COLO829 (cell line): ENCODE data around the gene ZSCAN1.
"Not testable (repeated sequence)": the region's sequence is repeated elsewhere in the genome, so short reads cannot be mapped to it uniquely, and the experiment has no call there.

ENCODE experiments used
- DNase-seq: peaks from one replicate; pipeline ENCODE4 v3.0.0; 2012; ENCODE audit warnings: low spot score

Gene ZSCAN1, protein sequence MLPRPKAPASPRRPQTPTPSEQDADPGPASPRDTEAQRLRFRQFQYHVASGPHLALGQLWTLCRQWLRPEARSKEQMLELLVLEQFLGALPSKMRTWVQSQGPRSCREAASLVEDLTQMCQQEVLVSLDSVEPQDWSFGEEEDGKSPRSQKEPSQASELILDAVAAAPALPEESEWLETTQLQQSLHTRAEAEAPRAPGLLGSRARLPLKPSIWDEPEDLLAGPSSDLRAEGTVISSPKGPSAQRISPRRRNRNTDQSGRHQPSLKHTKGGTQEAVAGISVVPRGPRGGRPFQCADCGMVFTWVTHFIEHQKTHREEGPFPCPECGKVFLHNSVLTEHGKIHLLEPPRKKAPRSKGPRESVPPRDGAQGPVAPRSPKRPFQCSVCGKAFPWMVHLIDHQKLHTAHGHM

DNA sequence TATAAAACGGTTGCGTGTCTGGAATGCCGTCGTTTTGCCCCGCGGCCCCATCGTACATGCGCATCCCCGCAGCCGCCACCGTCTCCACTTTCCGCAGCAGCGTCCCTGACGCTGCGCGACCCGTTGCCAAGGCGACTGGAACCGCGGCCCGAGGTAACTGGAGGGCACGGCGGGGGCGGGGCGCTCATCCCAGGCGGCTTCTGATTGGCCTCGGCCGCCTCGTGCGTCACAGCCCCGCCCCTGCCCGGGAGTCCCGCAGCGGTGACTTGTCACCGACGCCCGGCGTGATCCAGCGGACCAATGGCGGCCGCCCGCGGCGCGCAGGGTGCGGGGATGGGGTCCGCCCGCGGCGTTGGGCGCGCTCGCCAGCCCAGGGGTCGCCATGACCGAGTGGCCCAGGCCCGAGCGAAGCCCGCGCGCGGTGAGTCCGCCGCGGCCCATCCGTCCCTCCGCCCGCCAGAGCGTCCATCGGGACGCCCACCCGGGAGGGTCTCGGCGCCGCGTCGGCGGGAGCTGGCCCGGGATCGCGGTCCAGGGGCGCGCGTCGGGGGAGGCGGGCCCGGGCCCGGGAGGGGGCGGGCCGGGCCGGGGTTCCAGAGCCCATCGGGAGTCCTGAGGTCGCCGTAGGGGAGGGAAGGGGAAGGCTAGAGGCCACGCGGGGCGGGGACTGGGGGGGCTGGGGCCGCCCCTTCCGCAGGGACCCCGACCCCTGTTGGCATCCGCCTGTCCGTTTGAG is at the start of gene ZSCAN1:
TSS of gene ZSCAN1 (plus strand) at position 285 of the 736 bp plus-strand sequence. CDS start 3,812 bp downstream, outside the sequence.
- DNase-seq, result no peak

DNA sequence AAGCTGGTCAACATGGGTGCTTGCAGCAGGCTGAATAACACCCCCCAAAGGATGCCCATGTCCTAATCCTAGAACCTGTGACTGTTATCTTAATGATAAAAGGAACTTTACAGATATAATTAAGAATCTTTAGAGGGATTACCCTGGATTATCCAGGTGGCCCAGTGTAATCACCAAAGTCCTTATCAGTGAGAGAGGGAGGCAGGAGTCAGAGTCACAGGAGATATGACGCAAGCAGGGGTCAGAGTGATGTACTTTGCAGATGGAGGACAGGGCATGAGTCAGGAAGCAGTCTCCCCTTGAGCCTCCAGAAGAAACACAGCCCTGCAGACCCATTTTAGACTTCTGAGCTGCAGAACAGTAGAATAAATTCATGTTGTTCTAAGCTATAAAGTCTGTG is 41.0 kb upstream of the ZSCAN1 start:
- DNase-seq, result no peak

DNA sequence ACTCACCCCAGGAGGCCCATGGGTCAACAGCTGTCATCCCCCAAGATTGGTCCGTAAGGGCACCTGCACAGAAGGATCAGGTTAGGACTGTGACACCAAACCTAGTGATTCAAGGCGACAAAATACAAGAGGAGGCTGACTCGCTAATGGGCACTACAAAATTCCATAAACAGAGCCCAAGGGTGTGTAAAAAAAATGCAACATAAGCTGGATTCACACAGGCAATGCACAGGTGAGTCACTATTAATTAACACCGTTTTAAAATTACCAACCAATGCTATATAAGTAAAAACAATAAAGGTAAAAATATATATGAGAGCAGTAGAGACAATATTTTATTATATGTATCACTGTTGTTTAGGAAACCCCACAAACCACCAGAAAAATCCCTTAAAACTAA is 33.1 kb upstream of the ZSCAN1 start:
- no peak for DNase-seq

DNA sequence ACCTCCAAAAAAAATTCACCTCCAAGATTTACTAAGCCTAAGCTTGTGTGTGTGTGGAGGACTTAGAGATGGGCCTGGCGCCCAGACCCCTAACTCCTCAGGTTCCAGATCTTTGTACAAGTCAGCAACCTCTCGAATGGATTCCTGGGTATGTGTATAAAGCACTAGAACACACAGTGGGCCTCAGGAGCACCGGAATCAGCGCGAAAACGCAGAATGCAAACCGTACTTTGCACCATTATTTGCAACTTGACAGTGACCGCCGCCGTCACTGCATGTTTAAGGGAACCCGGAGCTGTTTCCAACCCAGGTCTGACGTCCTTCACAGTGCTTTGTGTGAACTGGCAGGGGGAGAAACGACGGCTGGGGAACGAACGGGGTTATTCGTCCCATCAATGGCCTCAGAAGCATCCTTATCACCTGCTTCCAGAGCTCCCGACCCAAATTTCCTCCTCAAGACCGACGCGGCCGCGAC is 31.9 kb upstream of the ZSCAN1 start:
- DNase-seq, result no peak

DNA sequence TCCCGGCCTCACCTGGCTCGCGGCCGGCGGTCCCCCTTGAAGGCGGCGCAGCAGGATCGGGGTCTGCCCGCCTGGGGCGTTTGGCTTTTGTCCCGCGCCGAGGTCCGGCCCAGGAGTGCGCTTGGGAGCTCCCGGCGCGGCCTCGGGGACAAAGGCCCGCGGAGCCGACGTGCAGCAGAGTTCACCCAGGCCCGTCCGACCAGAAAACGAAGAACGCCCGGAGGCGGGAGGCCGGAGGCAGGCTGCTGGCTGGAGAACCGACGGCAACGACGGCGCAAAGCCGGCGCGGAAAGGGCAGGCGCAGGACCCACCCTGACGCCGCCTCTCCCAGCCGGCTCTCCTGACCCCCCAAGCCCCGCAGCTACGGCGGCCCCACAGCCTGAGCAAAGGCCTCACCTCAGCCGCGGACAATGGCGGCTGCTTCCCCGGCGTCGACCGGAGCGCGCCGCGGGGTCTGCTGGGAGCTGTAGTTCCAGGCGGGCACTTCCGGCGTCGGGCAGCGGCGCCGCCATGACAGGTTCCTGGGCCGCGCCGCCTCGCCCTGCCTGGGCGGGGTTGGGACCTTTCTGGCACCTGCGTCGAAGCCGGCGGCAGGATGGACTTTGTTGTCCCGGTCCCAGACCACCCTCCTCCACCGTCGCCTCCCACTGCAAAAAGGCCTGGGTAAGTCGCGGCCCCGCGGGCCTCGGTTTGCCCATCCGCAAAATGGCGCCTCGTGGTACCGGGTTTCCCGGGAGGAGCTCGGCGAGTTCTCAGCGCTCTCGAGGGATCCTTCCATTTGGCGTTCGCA is 31.2 kb upstream of the ZSCAN1 start, which contains the start of gene ZNF606:
TSS of gene ZNF606 (minus strand) at position 437 of the 790 bp plus-strand sequence. CDS start 1,501 bp downstream, outside the sequence.
- peak; percentile 45 for DNase-seq

DNA sequence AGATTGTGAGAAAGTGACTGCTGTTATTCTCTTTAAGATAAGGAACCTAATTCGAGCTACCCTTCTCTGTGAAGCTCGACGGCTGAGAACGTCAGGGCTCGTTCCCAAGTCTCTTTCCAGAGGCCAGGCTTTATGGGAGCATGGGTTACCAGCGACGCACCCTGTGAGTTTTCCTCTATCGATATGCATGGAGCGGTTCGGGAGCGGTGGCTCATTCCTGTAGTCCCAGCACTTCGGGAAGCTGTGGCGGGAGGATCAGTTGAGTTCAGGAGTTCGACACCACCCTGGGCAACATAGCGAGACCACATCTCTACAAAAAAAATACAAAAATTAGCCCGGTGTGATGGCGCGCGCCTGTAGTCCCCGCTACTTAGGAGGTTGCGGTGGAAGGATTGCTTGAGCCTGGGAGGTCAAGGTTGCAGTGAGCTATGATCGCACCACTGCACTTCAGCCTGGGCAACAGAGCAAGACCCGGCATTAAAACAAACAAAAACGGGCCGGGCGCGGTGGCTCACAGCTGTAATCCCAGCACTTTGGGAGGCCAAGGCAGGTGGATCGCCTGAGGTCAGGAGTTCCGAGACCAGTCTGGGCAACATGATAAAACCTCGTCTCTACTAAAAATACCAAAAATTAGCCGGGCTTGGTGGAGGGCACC is 30.5 kb upstream of the ZSCAN1 start:
- DNase-seq, result no peak

DNA sequence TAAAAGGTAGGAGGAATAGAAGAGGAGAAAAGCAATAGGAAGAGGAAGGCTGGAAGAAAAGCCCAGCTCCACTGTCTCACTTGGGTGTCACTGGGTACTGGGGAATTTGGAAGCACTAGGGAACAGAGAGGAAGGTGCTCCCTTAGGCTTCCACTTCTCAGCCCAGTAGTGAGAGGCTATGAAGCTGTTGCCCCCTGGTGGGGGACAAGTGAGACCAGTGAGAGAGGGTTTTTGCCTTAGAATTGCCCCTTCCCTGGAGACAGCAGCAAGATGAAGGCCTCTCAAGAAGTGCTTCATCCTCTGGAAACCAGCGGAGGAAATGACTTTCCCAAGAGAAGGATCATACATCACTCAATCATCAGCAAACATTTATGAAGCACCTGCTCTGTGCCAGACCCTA is 26.5 kb upstream of the ZSCAN1 start:
- DNase-seq, result no peak

DNA sequence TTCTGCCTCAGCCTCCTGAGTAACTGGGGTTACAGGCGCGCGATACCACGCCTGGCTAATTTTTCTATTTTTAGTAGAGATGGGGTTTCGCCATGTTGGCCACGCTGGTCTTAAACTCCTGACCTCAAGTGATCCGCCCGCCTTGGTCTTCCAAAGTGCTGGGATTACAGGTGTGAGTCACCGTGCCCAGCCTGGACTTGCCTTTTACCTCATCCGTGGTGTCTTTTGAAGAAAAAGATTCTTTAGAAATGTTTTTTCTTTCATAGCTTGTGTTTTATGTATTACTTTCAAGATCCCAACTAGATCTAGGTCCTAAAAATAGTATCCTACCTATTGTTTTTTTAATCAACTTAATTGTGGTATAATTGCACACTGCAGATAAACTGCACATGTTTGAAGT is 24.9 kb upstream of the ZSCAN1 start:
- DNase-seq, result not testable (repeated sequence)

DNA sequence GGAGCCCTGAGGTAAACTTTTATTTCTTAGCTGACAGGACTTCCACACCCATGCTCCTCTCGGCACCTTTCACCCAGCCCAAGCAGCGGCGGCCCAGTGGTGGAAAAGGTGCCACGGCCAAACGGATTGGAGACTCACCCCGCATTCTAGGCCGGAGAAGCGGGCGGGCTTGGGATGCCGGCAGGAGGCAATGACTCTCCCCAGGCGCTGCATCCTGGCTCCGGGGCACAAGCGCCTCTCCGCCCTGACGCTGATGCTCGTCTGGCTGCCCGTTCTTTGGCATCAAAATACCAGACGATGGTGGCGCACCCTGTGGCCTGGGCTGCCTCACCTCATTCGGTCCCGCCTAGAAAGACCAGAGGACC is 24.5 kb upstream of the ZSCAN1 start:
- no peak for DNase-seq

DNA sequence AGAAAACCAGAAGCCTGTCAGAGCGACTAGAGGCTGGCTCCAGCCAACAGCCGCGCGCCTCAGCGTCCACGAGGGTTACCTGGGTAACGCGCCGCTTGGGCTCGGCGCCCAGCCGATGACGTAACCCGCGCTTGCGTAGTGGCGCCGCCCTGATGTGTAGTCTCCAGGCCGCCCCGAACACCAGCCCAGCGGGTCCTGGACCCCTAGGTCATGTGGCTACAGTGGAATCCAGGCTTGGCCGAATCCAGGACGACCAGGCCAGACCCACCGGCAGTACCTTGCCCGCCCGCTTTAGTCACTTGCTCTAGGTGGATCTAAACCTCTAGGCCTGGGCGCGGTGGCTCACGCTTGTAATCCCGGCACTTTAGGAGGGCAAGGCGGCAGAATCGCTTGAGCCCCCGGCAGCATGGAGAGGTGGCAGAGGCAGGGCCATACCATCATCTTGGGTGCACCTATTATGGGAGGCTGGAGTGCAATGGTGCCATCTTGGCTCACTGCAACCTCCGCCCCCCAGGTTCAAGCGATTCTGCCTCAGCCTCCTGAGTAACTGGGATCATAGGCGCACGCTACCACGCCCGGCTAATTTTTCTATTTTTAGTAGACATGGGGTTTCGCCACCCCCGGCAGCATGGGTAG is 24.0 kb upstream of the ZSCAN1 start:
- peak; percentile 34 for DNase-seq

DNA sequence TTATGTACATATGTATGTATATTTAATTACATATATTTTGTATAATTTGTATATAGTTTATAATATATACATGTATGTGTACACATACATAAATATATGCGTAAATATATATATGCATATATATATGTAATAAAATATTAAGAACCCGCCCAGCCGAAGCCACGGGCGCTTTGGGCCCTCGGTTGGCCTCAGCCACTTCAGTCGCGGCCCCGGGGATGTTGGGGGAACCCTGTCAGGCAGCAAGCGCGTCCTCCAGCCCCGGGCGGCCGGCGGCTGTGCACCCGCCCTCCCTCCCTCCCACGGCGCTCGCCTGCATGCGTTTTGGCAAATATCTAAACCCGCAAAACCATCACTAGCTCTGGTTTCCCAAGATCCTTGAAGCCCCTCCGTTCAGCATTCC is 23.3 kb upstream of the ZSCAN1 start:
- no peak for DNase-seq

DNA sequence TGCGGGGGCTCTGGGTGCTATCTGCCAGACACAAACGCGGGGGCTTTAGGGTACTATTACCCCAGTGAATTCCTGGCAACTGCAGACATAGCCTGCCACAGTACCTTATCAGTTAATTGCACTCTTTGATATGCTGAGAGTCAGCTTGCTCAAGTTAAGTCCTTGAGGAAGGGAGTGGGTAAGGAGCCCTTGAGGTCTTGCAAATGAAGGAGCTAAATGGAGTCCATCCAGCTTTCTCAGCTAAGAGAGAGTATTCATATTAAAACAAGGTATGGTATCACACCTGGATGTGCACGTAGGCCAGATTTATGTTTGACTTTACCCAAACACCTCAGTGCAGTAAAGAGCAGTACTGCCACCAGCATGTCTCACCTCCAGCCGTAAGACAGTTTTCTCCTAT is 19.7 kb upstream of the ZSCAN1 start:
- no peak for DNase-seq

DNA sequence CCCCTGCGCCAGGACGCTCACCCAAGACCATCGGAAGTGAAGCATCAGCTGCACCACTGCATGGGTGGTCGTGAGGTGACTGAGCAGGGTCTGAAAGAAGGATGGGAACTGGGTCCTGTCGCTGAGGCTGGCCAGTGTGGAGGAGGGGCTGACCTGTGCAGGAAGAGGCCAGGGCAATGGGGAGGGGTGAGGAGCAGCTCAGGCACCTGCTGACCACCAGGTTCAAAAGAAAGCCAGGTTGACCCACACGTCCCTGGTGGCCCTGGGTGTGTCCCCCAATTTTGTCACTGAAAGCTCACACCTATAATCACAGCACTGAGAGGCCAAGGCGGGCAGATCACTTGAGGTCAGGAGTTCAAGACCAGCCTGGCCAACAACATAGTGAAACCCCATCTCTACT is 13.7 kb upstream of the ZSCAN1 start:
- DNase-seq, result no peak

DNA sequence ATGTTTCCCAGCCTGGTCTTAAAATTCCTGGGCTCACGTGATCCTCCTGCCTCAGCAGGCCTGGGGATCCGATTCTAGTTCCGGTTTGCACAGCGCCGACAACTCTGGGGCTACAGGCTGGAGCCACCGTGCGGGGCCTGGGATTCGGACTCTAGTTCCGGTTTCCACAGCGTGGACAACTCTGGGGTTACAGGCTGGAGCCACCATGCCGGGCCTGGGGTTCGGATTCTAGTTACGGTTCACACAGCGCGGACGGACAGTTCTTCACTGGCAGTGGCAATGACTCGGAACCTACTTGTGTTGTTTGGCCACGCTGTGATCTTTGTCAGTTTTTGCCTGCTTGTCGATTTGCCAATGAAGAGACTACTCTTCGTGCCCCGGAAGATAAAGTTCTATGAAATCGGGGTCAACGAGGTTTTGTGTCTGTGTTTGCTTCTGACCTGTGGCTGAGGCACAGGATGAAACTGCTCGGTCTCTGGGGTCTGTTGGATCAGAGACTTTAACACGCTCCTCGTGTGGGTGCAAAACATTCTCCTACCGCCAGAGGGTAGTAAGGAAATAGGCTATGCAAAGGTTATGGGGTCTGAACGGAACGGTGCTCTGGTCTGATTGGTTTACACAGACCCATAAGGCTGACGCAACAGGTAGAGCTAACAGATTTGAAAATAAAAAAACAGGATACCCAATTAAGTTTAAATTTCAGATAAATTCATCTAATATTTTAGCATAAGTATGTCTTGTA is 12.1 kb upstream of the ZSCAN1 start:
- DNase-seq, result peak; percentile 11

DNA sequence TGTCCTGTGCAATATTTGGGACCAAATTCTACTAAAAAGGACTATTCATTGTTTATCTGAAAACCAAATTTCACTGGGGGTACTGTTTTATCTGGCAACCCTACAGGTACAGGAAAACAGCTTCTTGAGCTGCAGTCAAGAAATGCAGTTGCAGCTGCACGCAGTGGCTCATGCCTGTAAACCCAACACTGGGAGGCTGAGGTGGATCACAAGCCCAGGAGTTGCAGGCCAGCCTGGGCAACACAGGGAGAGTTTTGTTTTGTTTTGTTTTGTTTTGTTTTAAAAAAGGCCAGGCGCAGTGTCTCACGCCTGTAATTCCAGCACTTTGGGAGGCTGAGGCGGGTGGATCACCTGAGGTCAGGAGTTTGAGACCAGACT is 11.6 kb upstream of the ZSCAN1 start:
- no peak for DNase-seq

DNA sequence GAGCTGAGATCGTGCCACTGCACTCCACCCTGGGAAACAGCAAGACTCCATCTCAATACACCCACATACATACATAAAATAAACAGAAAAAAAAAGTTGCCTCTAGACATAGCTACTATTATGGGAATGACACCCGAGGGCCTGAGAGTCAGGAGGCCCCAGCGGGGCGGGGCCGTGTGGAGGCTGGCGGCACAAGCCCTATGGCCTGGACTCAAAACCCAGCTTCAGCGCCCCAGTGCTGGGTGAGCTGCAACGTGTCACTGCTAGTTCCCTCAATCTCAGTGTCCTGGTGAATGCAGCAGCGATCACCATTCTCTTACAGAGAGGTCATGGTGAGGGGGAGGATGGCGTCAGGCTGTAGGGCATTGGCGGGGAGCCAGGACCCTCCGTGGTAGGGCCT is 9.2 kb upstream of the ZSCAN1 start:
- no peak for DNase-seq

DNA sequence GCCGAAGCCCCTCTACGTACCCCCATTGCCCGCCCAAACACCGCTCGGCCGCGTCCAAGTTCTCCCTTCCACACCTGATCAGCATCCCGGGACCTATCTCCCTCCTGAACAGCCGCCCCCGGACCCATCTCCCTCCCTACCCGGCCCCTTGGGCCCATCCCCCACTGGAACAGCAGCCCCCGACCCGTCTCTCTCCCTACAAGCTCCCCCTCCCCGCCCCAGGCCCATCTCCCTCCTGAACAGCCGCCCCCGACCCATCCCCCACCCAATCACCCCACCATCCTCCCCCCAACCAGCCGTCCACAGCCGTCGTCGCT is 610 bp downstream of the ZSCAN1 start:
- DNase-seq, result no peak

DNA sequence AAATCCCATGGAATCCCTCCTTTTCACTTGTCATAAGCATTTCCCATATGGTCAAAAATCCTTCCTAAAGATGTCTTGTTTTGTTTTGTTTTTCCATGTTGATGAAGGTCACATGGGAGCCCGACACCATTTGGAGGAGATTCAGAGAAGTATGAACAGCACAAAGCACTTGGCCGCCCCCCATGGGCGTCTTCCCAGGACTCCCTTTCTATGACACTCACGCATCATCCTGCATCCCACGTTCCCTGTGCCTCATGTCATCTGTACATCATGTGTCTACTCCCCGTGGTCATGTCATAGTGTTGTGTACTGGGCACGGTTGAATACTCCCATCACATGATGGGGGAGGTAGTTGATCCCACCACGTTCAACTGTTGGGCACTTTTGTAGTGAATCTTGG is 2.0 kb downstream of the ZSCAN1 start:
- DNase-seq, result no peak

DNA sequence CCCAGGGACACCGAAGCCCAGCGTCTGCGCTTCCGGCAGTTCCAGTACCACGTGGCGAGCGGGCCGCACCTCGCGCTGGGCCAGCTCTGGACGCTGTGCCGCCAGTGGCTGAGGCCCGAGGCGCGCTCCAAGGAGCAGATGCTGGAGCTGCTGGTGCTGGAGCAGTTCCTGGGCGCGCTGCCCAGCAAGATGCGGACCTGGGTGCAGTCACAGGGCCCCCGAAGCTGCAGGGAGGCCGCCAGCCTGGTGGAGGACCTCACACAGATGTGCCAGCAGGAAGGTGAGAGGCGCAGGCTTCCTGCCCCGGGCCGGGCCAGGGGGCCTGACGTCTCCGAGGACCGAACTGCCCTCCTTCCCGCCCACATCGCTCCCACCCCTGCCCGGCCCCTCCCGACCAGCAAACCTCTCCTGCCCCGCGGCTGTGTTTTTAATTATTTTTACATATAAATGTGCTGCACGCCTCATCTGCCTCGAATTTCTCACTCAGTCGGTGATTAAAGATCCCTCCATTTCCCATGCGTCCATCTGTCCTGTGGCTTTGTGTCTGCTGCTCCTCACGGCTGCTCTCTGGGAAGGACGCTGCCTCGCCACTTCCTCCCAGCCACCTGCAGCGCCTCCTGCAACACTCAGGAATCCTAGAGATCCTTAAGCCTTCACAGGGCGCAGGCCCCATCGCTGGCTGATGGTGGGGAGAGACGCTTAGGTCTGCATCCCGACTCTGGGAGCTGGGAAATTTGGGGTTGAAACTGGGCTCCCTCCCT is 4.3 kb downstream of the ZSCAN1 start:
- DNase-seq, result no peak

DNA sequence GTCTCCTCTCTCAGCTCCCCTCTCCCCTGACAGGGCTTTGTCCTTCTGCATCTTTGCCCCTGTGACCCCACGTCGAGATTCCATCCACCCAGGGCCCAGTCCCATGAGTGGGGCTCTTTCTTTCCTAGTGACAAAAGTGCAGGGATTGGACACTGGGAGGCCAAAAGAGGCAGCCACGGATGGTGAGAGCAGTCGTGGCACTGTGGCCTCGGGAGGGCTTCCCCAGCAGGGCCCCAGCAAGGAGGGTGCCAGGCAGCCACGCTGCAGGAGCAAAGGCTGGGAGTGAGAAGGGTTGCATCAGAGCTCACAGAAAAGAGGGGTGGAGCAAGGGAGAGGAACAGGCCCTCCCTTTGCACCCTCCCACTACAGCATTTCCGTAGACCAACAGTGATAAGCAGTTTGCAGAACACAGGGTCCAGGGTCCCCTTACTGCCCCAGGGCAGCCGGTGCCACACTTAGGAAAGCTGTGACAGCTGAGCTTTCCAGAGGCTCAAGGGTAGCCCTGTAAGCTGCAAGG is 4.9 kb downstream of the ZSCAN1 start:
- no peak for DNase-seq
